HG03159 (cell line): ENCODE measurements around the gene PER2.
"Not testable (repeated sequence)": the region's sequence is repeated elsewhere in the genome, so short reads cannot be mapped to it uniquely, and the experiment has no call there.

ENCODE experiments used
- ATAC-seq: cut with Tn5 transposase; IDR thresholded peaks from one replicate; pipeline ENCODE4 v1.9.1; 2021; ENCODE audit warnings: mild to moderate bottlenecking, moderate library complexity; ENCODE audit not compliant: unreplicated experiment

Gene PER2

DNA sequence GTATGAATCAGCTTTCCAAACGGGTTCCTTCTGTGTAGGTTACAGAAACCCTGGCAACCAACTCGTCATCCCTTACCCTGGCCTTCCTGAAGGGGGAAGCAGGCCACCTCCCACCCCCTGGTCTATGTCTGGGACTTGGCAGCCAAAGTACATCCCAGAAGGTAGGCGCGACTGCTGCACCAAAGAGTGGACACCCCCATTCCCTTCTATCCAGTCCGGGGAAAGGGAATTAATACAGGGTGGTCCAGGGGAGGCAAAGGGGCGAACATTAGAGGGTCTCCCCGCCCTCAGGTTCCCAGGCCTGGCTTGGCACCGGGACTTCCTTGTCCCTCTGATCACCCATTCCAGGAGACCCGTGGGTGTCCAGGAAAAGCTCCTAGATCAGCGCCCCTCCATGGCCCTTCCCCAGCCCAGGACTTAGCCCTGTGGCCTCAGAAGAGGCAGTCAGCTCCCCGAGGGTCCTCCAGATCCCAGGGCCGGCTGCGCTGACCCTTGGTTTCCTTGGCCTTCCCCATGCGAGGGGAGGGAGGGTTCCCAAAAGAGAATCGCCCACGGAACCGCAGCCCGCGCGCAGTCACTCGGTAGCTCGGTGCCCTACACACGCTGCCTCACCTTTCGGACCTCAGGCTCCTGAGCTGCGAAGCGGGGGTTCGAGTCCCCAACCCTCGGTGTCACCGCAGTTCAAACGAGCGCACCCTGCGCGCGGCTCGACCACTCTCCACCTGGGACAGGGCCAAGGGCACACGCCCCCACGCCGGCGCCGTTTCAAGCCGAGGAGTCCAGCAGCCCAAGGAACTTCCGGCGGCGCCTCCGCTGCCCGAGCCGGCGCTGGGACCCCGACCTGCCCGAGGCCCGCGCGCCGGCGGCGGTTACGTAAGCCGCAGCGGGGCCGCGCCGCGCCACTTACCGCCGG lies at the start of gene PER2:
Gene PER2 (minus strand): TSS at position 874 of the 913 bp plus-strand sequence. CDS start 10,674 bp downstream, outside the sequence.
- ATAC-seq, result peak; percentile 38

DNA sequence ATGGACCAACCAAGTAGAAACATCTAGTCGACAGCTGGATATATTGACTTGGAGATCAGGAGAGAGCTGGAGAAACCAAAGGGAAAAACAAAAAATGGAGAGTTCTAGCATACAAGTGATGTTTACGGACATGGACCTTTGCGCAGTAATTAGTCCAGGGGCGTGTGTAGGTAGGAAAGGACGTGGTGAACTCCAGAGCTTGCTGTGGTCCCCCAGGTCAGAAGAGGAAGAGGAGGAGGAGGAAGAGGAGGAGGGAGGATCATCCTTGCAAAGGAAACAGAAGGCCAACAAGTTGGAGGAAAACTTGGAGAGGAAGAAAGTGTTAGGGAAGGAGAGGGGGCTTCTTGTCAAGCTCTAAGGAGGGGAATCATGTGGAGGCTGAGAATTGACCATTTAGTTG lies 49.4 kb upstream of the PER2 start:
- ATAC-seq, result no peak

DNA sequence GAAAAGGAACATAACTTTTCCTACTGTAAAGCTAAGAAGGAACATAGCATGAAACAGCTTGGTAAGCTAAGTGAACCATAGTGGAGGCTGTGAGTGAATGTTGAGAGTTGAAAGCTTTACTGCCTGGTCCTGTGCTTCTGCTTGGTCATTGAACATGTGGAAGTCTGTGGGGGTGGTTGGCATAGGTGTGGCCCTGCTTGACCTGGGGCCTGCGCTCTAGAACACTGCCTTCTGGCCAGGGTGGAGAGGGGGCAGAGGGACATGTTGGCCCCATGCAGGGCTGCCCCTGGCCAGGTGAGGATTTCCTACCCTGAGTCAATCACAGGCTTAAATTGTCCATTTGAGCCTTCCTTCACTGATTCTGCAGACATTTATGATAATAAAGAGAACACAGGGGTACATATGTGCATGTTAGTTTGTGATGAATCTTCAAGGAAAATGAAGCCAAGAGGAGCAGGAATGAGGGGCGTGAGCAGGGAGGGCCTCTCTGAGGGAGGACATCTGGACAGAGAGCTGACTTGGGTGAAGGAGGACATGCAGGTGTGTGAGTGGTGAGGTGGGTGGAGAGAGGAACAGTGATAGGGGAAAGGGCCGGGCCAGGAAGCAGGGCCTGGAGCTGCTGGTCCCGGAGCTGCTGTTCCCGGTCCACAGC lies 48.5 kb upstream of the PER2 start:
- no peak for ATAC-seq

DNA sequence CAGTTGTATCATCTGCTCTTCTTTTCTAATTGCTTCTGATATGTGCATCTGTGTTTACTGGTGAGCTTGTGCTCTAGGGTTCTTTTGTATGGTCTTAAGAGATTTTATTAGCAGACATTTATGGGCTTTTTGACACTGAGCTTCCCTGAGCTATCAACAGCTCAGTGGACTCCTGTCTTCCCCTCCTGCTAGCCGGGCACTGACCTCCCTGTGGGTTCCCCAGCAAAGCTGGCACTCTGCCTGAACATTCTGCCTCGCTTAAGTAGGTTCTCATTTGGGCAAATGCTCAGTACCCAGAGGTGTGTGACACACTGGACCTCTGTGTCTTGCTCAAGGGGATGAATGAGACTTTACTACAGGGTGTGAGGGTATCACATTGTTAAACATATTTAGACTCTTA lies 47.7 kb upstream of the PER2 start:
- no peak for ATAC-seq

DNA sequence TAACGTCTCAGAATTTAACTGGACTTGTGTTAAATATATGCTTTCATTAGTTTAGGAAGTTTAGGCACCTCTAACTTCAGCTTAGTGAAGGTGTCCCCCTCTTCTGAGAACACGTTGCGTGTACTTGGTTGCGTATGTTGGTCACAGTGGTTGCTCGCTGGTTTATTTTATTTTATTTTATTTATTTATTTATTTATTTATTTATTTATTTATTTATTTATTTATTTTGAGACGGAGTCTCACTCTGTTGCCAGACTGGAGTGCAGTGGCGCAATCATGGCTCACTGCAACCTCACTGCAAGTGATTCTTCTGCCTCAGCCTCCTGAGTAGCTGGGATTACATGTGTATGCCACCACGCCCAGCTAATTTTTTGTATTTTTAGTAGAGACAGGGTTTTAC lies 47.2 kb upstream of the PER2 start:
- ATAC-seq, result not testable (repeated sequence)

- no peak for ATAC-seq
Observed at GRCh38 chr2:238334885-238335284, 46.5 kb upstream of the PER2 start.

- ATAC-seq, result no peak
Observed at GRCh38 chr2:238331916-238332315, 43.5 kb upstream of the PER2 start.

DNA sequence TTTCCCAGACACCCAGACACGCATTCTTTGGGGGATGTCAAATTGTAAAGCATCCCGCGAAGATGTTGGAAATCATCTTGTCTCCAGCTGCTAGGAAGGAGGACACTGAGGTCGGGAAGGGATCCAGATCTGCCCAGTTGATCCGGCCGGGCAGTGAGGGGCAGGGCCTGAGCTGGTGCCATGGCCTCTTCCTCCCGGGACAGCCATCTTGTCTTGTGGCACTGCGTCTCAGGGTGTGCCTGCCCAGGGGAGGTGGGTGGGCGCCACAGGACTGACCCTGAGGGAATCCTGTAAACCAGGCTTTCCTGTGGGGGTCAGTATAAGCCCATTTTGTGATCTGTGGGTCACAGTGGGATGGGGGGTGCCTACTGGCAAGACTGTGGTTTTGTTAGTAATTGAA lies 42.0 kb upstream of the PER2 start:
- ATAC-seq, result no peak

DNA sequence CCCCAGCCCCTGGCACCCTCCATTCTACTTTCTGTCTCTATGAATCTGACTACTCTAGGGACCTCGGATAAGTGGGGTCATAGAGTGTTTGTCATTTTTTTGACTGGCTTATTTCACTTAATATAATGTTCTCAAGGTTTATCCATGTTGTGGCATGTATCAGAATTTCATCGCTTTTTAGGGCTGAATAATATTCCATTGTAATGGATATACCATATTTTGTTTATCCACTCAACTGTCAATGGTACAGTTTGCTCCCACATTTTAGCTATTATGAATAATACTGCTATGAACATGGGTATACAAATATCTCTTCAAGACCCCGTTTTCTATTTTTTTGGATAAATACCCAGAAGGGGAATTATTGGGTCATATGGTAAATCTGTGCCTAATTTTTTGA lies 39.3 kb upstream of the PER2 start:
- no peak for ATAC-seq

DNA sequence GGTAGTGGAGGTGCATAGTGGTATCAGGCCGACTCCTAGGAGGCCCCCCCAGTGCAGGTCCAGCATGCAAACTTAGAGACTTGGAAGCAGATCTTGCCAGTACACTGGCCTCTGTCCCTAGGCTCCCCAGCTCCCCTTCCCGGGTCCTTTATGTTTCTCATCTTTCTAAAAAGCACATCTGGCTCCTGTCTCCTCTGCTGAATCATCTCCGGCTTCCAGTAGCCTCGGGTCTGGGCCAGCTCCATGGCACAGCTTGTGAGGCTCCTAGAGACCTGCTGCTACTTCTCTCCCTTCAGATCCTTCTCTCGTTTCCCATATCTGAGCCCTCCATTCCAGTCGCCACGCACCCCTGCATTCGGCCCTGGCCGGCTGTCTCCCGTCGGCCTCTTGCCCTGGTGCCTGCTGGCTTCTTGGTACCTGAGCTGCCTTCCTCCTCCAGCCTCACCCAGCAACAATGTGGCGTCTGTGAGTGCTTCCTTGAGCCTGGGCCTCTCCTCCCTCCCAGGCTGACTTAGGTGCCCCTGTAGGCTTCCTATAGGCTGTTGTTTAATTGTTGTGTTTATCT lies 38.5 kb upstream of the PER2 start:
- ATAC-seq, result no peak

DNA sequence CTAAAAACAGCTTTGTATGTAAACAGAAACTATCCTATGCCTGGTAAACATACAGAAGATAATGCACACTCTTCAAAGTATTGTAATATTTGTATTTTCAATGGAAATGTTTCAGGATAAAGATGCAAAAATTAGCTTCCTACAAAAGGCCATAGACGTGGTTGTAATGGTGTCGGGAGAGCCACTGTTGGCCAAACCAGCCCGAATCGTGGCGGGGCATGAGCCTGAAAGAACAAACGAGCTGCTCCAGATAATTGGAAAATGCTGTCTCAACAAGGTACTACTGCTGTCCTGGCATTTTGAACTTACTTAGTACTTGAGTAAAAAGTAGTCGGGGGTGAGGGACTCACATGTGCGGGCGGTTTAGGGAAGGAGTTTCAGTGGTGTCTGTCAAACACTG lies 37.3 kb upstream of the PER2 start:
- no peak for ATAC-seq

DNA sequence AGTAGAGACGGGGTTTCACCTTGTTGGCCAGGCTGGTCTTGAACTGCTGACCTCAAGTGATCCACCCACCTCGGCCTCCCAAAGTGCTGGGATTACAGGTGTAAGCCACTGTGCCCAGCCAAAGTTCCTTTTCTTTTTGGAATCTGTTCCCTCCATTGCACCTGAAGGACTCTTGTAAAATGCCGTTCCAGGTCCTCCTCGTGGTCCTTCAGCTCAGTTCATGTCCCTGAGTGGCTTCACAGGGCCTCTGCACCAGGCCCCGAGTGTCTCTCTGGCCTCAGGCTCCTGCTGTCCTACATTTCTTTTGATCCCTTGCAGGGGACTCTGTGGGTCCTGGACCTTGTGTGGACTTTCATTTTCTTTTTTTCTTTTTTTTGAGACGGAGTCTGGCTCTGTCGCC lies 35.8 kb upstream of the PER2 start:
- ATAC-seq, result not testable (repeated sequence)

GRCh38 chr2:238322001-238322411 lies 33.6 kb upstream of the PER2 start:
- no peak for ATAC-seq

DNA sequence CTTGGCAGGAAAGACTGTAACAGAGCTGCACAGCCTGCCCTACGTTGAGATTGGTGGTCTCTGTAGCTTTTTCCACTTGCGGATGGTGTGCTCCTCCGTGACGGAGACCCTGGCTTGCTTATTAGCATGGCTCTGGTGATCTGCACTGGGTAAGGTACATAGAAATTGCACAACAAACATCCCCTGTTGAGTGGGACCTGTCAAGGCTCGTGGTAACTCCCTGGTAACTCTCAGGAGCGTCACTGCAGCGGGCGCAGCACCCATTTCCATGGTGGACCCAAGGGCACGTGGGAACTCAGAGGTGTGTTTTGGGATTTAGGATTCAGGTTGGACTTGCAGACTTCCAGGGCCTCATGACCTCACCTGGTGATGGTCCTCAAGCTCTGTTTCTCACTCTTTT lies 33.1 kb upstream of the PER2 start:
- ATAC-seq, result no peak

GRCh38 chr2:238320648-238321281 lies 32.4 kb upstream of the PER2 start:
- peak; percentile 44 for ATAC-seq

DNA sequence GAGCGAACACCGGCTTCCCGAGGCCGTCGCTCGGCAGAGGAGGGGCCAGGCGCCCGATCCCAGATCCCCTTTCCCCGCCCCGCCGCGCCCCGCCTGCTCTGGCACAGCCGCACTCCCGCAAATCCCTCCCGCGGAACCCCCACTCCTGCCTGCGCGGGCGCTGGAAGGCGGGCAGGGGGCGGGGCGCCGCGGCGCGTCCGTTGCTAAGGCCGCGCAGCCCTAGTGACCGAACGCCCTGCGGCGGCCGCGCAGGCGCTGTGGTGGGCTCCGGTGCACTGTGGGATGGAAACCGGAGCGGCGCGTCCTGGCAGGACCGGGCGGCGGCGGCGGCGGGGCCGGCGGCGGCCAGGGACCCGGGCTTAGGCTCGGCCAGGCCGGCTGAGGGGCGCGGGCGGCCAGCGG lies 31.8 kb upstream of the PER2 start, which contains the start of gene TRAF3IP1:
Gene TRAF3IP1 (plus strand): TSS at position 273 of the 402 bp plus-strand sequence. CDS start 145 bp downstream, outside the sequence.
- ATAC-seq, result peak; percentile 97

DNA sequence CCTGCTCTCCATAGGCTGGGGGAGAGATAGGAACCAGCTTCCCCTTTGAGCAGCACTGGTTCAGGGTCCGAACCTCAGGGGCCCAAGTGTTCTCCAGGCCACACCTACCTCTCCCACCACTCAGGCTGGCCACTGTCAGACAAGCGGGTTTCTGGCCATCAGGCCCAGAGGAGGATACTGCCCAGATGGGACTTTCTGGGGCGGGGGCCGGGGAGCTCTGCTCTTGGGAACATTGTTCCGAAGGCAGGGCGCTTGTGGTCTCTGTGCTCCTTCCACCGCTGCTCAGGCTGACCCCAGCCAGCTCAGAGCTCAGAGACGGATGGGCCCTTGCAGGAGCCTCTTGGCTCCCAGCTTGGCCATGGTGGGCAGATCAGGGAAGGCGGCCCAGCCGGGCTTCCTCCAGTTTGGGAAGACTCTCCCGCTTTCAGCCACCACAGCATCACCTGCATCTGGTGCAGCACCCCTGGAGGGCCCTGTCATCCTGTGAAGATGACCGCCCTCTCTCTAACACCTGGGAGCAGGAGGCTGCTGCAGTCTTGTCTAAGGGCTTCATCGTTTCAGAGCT lies 26.7 kb upstream of the PER2 start:
- ATAC-seq, result no peak

DNA sequence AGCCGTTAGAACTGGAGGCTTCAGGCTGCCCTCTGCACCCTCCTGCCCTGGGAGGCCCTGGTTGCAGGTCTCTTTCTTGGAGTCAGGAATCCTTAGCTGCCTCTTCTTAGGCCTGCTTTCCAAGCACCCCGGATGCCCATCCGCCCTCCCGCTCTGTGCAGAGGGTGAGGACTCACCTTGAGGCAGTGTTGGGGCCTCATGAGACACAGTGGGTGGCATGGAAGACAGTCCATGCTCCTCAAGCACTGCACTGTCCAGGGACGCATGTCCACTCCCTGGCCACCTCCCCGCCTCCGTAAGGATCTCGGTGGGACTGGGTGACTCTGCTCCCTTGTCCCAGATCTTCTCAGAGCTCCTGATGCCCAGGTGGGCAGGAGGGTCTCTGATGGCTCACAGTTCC lies 26.2 kb upstream of the PER2 start:
- no peak for ATAC-seq

- ATAC-seq, result no peak
Observed at GRCh38 chr2:238313991-238314350, 25.6 kb upstream of the PER2 start.

- no peak for ATAC-seq
Observed at GRCh38 chr2:238313289-238313990, 25.0 kb upstream of the PER2 start.
